ENCODE measurements around the gene TMEM132D.

- TF ChIP-seq CTCF (IDR thresholded peaks at IDR 0.05; ENCODE audit: low read length) (no peak), EZH2 (IDR thresholded peaks at IDR 0.05; ENCODE audit: borderline replicate concordance, low read length) (no peak)
Observed at GRCh38 chr12:129831294-129831693, 72.5 kb downstream of the TMEM132D start.
